Heart right ventricle (tissue), 16 donors: Measurements from ENCODE around the gene PRSS8. TPM values are rescaled to one million over a fixed set of nuclear protein-coding genes. Genes with fewer than 3 reads are reported as not detected.
A peak's percentile ranks its signal among the peaks of the same experiment; 100 is the strongest.
"Not testable (repeated sequence)": the region's sequence is repeated elsewhere in the genome, so short reads cannot be mapped to it uniquely, and the experiment has no call there.

Experiments used
- ATAC-seq, 8 donors: fragments of 200-7000 bp; cut with Tn5 transposase; one replicate each; pipeline ENCODE4 v1.9.1; 2020; ENCODE audit warnings: mild to moderate bottlenecking in 8 of 8, moderate library complexity in 8 of 8, moderate number of reproducible peaks in 1 of 8
- DNase-seq, 2 donors: peaks; one replicate each; pipeline ENCODE4 v3.0.0-alpha.2; 2020
- H3K27ac ChIP-seq, 10 donors: fragments of 200-600 bp; sonication (generic) in 2 of 10; one replicate each; pipeline versions ENCODE4 v1.5.0 to v1.8.0; 2020 to 2022; ENCODE audit warnings: mild to moderate bottlenecking in 3 of 10
- H3K27me3 ChIP-seq, 7 donors: fragments of 200-600 bp; one replicate each; pipeline ENCODE4 v1.8.0; 2021 to 2022; ENCODE audit warnings: mild to moderate bottlenecking in 2 of 7
- H3K36me3 ChIP-seq, 9 donors: fragments of 200-600 bp; sonication (generic) in 1 of 9; one replicate each; pipeline versions ENCODE4 v1.5.0 to v1.8.0; 2020 to 2022; ENCODE audit warnings: mild to moderate bottlenecking in 2 of 9
- H3K4me1 ChIP-seq, 9 donors: fragments of 200-600 bp; sonication (generic) in 1 of 9; one replicate each; pipeline versions ENCODE4 v1.5.0 to v1.8.0; 2020 to 2022; ENCODE audit warnings: mild to moderate bottlenecking in 4 of 9
- H3K4me3 ChIP-seq, 10 donors: fragments of 200-600 bp; sonication (generic) in 2 of 10; one replicate each; pipeline versions ENCODE4 v1.5.0 to v1.8.0; 2020 to 2022; ENCODE audit warnings: mild to moderate bottlenecking in 7 of 10, moderate library complexity in 2 of 10
- H3K9me3 ChIP-seq, 11 donors: fragments of 200-600 bp in 10 of 11; sonication (generic) in 2 of 11; one replicate each; pipeline versions ENCODE4 v1.5.0 to v1.8.0; 2013 to 2022; ENCODE audit warnings: mild to moderate bottlenecking in 2 of 11, control low read depth in 1 of 11, moderate library complexity in 1 of 11
- CTCF ChIP-seq, 9 donors: fragments of 200-600 bp; sonication (generic) in 2 of 9; IDR thresholded peaks; one replicate each; pipeline versions ENCODE4 v1.5.0 to v1.8.0; 2021 to 2022; ENCODE audit warnings: antibody characterized with exemption in 9 of 9, mild to moderate bottlenecking in 5 of 9, moderate library complexity in 1 of 9
- WGBS, 2 donors: extraction: QIAGEN DNeasy Blood & Tissue Kit; methylation state at CpG; one replicate each; pipeline ENCODE4 v1.1.7; 2013; ENCODE audit warnings: inconsistent platforms in 1 of 2; 5-methylcytosine and 5-hydroxymethylcytosine counted together
- intact Hi-C, 10 donors: fragments of 100-400 bp; cut with DNase I; formaldehyde crosslinking; loops; one replicate each; pipeline versions ENCODE4 v1.11.1 to v1.14.2; 2022
- polyA plus RNA-seq, 2 donors: library from polyadenylated mRNA; stranded (reverse); fragments of 200-250 nt; gene quantifications; one replicate each; pipeline ENCODE4 v1.2.3, GENCODE V29; 2013
- total RNA-seq, 10 donors: library from RNA; stranded (reverse); fragmentation: NEBNext Ultra II Directional in 3 of 10; extraction: Animal tissue kit (Norgen Biotek cat#: 25700) in 3 of 10; gene quantifications; one replicate each; pipeline versions ENCODE4 v1.2.1 to v1.2.4, GENCODE V29; 2021 to 2023
- donor health status: Arrhythmogenic right ventricular cardiomyopathy.
- donor health status: ischemic (EF 13 %, LVEDD 7.1; RV severe dilation, severe dysfunction).
- donor health status: healthy with polysubstance abuse.
- donor health status: DM: no; HTN: yes; CAD: no.
- donor health status: DM: no; HTN: no; CAD: no.
- donor health status: ischemic (EF 25% LVEDD 6.9; RV normal size, moderate dysfunction).
- donor health status: ischemic (EF 25% LVEDD 5.7; RV mildly dilated, moderate dysfunction).
- donor health status: healthy.
- donor health status: DM: yes; HTN: yes; CAD: no.
- donor health status: Ischemic cardiomyopathy.
- donor health status: ischemic (EF 35%, LVEDD 5.7; RV mildly dilated, moderate dysfunction).
- donor health status: nonischemic (EF 11% LVEDD 7.7; RV severe dilation, severe dysfunction).
- donor health status: DM: yes; HTN: yes; CAD: no.
- donor health status: PGD.
- donor health status: ischemic (EF 29% LVEDD 5.4; RV normal size, mild dysfunction).
- donor health status: nonischemic (EF 23%, LVEDD 6.1; RV moderate dilation, normal function).

Gene PRSS8
- total and polyA plus RNA-seq, 12 donors: 0.09 to 0.57 (median 0.16) TPM; not detected in 7

GRCh38 chr16:31141489-31142108, 6.1 kb upstream of the PRSS8 start:
- Histone ChIP-seq H3K4me1 (peaks cover 8 to 35% (median 26%) of the 10 kb centered on the region in 9 donors), H3K27ac (peak overlapping the region in 9 of 10 donors; percentile 58 to 91 (median 81)), H3K4me3 (peak overlapping the region in 9 of 10 donors; percentile 3 to 62 (median 51)), H3K36me3 (no peaks in the 10 kb centered on the region), H3K27me3 (no peaks in the 10 kb centered on the region), H3K9me3 (no peaks in the 10 kb centered on the region)
- TF ChIP-seq CTCF (IDR thresholded peaks at IDR 0.05): no peak
- WGBS, 2 donors: 27 to 29% methylated on average over 10 of the region's 10 CpGs
- intact Hi-C loops: loop anchor here in 8 of 10 donors (1.0 to 10.0 kb wide), 16 partner anchors 23 to 157 kb away; partner anchors contain the start of genes HSD3B7 (in 6 of the 8), BCKDK (in 5 of the 8), FUS (in 2 of the 8) and STX4 (in 2 of the 8)
- DNase-seq (peak in 1 of 2 donors; percentile 38), ATAC-seq (peak in 6 of 8 donors; percentile 0 to 7 (median 2))

- not testable (repeated sequence) for DNase-seq, H3K27me3 ChIP-seq, H3K9me3 ChIP-seq, H3K36me3 ChIP-seq, ATAC-seq
- H3K4me1 ChIP-seq: peaks cover 8 to 35% (median 26%) of the 10 kb centered on the region in 9 donors
- intact Hi-C loops: loop anchor here in 8 of 10 donors (5.0 to 10.0 kb wide), 7 partner anchors 34 to 156 kb away; partner anchors contain the start of genes BCKDK (in 4 of the 8), HSD3B7 (in 4 of the 8), FUS (in 1 of the 8) and STX4 (in 1 of the 8)
- peak overlapping the region in 8 of 10 donors; percentile 58 to 91 (median 82) for H3K27ac ChIP-seq
- peak overlapping the region in 3 of 10 donors; percentile 51 to 56 (median 53) for H3K4me3 ChIP-seq
- 92 to 94% methylated on average over 9 of the region's 9 CpGs for WGBS, 2 donors
Observed at GRCh38 chr16:31141071-31141469, 5.5 kb upstream of the PRSS8 start.

- TF ChIP-seq CTCF (IDR thresholded peaks at IDR 0.05): no peak
- intact Hi-C loops: loop anchor here in 2 of 10 donors (2.0 kb wide), 1 partner anchor 20 kb away; no protein-coding TSS in a partner anchor
- Histone ChIP-seq H3K4me3 (peak overlapping the region in 3 of 10 donors; percentile 11 to 26 (median 15)), H3K36me3 (no peaks in the 10 kb centered on the region), H3K9me3 (no peaks in the 10 kb centered on the region), H3K27me3 (no peaks in the 10 kb centered on the region), H3K27ac (peak overlapping the region in 7 of 10 donors; percentile 3 to 64 (median 37)), H3K4me1 (peaks cover 8 to 51% (median 36%) of the 10 kb centered on the region in 9 donors)
- DNase-seq: peak in 1 of 2 donors; percentile 43
- ATAC-seq: peak in 1 of 8 donors; percentile 2
- WGBS, 2 donors: 38 to 42% methylated on average over 27 of the region's 27 CpGs
Observed at GRCh38 chr16:31138621-31139578, 3.4 kb upstream of the PRSS8 start.

- ATAC-seq, intact Hi-C loops, H3K9me3 ChIP-seq, DNase-seq, H3K4me3 ChIP-seq, H3K27me3 ChIP-seq, H3K27ac ChIP-seq: not testable (repeated sequence)
- Histone ChIP-seq H3K4me1 (peaks cover 8 to 51% (median 39%) of the 10 kb centered on the region in 9 donors), H3K36me3 (peaks cover 0 to 15% (median 2%) of the 10 kb centered on the region in 9 donors)
- 92 to 94% methylated on average over 20 of the region's 20 CpGs for WGBS, 2 donors
Observed at GRCh38 chr16:31136822-31137499, 1.4 kb upstream of the PRSS8 start.
